Left cardiac atrium (tissue), 4 donors: ENCODE data around the gene GAREM2. TPM values are rescaled to one million over a fixed set of nuclear protein-coding genes. Genes with fewer than 3 reads are reported as not detected.

Source experiments
- ATAC-seq, 2 donors: fragments of 200-7000 bp; cut with Tn5 transposase; one replicate each; pipeline ENCODE4 v1.9.1; 2020; ENCODE audit warnings: mild to moderate bottlenecking in 2 of 2, moderate library complexity in 2 of 2
- DNase-seq: peaks from one replicate; pipeline ENCODE4 v3.0.0-alpha.2; 2020
- intact Hi-C, 2 donors: fragments of 100-400 bp; cut with DNase I; formaldehyde crosslinking; loops; one replicate each; pipeline versions ENCODE4 v1.14.1 to v1.15.1; 2022 to 2023
- total RNA-seq, 2 donors: library from RNA; stranded (reverse); fragmentation: NEBNext Ultra II Directional; extraction: Animal tissue kit (Norgen Biotek cat#: 25700); gene quantifications; one replicate each; pipeline ENCODE4 v1.2.1, GENCODE V29; 2021
- donor health status: DM: no; HTN: yes; CAD: no.
- donor health status: DM: no; HTN: yes; CAD: no; lungs with severe emphysema.
- donor health status: DM: yes; HTN: yes; CAD: no.
- donor health status: Dilated cardiomyopathy.

Gene GAREM2
- total RNA-seq, 2 donors from 2014 or later = 4.2 to 4.8 TPM

DNA sequence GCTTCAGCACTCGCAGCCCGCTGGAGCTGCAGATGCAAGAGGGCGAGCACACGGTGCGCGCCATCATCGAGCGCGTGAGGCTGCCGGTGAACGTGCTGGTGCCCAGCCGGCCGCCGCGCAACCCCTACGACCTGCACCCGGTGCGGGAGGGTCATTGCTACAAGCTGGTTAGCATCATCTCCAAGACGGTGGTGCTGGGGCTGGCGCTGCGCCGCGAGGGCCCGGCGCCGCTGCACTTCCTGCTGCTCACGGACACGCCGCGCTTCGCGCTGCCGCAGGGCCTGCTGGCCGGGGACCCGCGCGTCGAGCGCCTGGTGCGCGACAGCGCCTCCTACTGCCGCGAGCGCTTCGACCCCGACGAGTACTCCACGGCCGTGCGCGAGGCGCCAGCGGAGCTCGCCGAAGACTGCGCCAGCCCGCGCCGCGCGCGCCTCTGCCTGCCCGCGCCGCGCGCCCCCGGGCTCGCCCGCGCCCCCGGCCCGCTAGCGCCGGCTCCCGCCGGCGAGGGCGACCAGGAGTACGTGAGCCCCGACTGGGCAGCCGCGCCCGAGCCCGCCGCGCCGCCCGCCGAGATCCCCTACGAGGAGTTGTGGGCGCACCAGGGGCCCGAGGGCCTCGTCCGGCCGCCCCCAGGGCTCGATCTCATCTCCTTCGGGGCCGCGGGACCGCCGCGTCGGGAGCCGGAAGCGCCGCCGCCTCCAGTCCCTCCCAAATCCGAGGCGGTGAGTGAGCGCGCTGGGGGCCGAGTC lies 11.8 kb downstream of the GAREM2 start:
- ATAC-seq (peak; percentile 87 to 93), DNase-seq (peak; percentile 91)
- intact Hi-C loops = no loop called here

DNA sequence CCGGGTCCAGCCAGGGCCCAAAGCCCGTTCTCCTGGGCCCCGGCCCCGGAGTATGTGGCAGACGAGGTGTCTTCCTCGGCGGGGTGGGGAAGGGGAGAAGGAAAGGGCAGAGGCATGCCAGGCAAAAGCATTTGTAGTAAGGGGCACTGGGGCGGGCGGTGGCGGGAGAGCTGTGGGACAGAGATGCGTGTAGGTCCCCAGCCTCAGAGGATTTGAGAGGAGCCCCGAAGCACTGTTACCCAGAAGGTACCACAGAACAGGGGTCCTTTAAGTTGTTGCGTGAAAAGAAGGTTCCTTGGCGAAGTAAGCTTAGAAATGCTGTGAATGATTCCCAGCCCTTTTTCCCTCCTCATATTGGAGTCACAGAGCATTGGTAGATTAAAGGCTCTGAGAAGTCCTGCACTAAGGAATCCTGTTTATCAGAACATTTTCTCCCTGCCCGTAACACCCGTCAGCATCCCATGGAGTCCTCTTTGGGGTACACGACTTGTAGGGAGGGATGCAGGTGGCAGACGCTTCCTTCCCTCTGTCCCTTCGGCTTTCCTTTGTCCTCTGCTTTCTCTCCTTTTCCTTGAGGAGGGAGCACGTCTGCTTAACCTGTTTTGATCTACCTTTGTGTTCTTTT lies 12.5 kb downstream of the GAREM2 start:
- intact Hi-C loops = no loop called here
- ATAC-seq (no peak), DNase-seq (no peak)

DNA sequence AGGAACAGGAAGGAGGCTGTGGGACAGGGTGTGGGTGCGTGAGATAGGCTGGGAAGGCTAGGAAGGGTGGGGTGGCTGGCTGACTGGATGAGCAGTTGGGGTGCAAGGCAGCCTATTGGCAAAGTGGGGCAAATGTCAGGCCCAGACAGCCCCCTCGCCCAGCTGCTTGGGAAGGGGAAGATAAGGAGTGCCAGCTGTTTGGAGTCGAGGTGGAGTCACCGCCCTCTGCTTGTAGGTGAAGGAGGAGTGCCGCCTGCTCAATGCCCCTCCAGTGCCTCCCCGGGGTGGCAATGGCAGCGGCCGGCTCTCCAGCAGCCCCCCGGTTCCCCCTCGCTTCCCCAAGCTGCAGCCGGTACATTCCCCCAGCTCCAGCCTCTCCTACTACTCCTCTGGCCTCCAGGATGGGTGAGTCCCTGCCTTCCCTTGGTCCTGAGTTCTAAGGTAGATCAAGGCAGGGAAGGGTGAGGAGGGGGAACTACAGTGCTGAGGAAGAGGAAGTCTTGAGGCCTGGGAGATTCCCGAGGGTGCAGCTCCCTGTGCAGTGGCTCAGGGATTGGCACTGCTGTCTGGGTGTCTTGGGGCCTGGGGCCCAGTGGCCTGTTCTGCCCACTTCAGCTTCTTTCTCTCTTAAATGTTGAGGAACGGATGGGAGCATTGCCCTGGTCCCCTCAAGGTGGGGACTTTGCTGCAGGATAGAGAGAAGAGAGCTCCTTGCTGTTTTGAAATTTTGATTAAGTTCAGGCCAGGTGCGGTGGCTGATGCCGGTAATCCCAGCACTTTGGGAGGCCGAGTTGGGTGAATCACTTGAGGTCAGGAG lies 13.3 kb downstream of the GAREM2 start:
- ATAC-seq = no peak
- DNase-seq = no peak
- intact Hi-C loops = no loop called here

DNA sequence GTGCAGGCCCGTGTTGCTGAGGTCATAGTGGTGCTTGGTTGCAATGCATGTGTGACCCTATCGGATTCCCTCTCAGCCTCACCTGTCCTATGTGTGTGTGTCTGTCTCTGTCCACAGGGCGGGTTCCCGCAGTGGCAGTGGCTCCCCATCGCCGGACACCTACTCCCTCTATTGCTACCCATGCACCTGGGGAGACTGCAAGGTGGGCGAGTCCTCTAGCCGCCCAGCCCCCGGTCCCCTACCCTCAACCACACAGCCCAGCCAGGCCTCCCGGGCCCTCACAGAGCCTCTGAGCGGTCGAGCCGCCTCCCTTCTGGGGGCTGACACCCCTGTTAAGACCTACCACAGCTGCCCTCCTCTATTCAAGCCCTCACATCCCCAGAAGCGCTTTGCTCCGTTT lies 14.2 kb downstream of the GAREM2 start:
- ATAC-seq (no peak), DNase-seq (no peak)
- intact Hi-C loops = no loop called here

DNA sequence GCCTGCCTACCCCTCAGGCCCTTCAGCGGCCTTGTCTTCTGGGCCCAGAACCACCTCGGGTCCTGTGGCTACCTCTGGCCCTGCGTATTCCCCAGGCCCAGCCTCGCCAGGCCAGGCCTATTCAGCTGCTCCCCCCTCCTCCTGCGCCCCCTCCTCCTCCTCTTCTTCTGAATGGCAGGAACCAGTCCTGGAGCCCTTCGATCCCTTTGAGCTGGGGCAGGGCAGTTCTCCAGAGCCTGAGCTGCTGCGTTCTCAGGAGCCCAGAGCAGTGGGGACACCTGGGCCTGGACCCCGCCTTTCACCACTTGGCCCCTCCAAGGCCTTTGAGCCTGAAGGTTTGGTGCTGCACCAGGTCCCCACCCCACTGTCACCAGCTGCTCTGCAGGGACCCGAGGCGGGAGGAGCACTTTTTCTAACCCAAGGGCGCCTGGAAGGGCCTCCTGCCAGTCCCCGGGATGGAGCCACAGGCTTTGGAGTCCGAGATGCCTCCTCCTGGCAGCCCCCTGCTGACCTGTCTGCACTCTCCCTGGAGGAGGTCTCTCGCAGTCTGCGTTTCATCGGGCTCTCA lies 14.7 kb downstream of the GAREM2 start:
- no peak for ATAC-seq
- intact Hi-C loops = no loop called here
- no peak for DNase-seq

DNA sequence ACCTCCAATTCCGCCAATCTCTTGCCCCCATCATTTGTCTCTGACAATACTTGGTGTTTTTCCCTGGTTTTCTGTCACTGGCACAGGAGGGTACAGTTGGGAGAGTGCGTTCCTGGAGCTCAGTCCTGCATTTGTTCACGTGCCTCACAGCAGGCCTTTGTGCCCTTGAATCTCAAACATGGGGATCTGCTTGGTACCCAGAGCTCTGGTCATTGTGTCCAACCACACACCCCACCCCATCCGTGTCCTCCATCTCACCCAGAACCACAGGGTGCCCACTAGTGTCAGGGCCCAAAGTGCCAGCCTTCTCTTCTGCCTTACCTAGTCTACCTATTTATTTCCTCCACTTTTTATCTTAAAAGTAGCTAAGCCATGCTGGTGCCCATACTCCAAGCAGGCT lies 16.2 kb downstream of the GAREM2 start:
- no peak for DNase-seq
- intact Hi-C loops = no loop called here
- ATAC-seq = no peak

DNA sequence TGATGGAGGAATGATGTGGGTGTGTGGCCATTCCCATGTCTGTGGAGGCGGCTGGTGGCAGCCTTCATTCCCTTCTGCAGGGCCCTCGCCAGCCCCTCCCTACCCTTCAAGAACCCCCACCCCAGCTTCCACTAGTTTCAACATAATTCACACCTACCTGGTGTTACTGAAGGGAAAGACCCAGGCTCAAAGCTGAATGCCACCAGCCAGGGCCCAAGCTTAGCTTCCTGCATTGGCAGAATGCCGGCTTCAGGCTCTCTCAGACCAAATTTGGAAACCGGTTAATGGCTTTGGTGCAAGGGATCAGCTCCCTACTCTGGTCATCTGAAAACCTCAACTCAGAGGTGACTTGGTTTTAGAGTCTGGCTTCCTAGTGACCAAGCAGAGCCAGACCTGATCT lies 16.9 kb downstream of the GAREM2 start:
- DNase-seq (no peak), ATAC-seq (no peak)
- intact Hi-C loops = no loop called here

DNA sequence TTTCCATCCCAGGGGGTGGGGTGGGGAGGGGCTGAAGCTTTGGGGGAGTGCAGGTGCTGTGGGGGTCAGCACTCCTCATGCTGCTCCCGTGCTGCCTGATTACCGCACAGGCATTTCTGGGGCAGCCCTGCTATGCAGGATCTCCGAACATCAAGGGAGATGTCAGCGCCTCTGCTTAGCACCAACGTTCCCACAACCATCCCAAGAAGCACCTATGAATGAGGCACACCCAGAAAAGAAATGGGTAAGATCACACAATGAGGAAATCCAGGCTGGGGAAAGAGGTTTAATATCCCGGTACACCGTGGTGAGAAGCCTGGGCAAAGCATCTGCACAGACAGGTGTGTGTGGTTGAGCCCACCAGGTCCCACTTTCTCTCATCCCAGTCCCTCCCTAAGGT lies 17.5 kb downstream of the GAREM2 start:
- DNase-seq (no peak), ATAC-seq (no peak)
- intact Hi-C loops = no loop called here

DNA sequence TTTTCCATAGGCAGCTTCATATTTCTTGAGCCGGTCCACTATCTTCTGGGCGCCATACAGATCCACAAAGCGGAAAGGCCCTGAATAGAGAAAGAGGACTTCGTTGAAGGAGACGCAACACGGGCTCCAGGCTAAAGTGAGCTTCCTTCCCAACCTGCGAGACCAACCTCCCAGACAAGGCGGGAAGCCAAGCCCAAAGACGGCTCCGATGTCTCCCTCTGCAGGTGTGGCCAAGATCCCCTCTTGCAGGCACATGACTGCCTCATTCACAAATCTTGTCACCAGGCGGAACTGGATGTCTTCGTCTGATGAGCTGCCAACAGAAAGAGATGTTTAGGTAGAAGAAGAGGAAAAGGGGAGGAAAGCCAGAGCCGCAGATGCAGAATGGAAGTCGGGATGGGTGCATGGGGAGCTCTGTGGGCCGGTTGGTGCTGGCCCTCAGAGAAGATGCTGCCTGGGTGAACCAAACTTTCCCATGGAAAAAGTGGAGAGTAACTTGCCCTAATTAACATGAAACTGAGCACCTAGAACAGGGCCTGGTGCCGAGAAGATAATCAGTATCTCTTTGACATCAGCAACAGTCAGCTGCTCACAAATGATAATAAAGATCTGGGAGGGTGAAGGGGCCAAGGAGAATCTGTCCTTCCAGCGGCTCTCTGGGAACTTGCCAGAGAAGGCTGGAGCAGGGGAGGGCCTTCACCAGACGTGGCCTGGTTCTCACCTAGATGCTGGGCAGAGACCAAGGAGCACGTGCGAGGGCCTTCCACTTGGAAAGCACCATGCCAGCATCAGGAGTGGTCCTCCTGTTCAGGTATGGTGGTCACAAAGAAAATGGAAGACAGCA lies 18.6 kb downstream of the GAREM2 start:
- intact Hi-C loops = no loop called here
- ATAC-seq (no peak), DNase-seq (no peak)

DNA sequence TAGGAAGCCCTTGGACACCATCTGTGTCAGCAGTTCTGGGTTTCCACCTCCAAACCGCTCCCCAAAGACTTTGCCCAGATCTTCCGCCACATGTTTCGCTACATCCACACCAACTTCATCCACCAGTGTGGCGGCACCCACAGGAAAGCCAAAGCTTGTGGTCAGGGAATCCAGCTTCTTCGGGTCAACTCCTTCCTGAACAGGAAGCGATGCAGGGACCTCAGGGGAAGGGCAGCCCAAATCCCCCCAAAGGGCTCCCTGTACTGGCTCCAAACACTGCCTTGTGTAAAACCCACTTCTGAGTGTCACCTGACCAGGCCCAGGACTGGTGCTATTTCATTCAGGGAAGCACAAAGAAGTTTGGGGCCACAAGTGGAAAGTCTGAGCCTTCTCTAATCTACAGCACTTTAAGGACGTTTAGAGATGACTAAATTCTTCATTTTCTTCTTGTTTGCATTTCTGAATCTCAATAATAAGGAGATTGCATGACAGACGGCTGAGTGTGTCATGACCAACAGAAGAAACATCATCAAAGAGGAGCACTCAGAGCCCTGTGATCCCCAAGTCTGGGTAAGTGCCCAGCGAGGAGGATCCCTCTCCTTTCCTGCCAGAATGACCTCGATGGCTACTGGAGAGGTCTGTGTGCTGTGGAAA lies 20.8 kb downstream of the GAREM2 start:
- no peak for ATAC-seq
- intact Hi-C loops = no loop called here
- DNase-seq = no peak

DNA sequence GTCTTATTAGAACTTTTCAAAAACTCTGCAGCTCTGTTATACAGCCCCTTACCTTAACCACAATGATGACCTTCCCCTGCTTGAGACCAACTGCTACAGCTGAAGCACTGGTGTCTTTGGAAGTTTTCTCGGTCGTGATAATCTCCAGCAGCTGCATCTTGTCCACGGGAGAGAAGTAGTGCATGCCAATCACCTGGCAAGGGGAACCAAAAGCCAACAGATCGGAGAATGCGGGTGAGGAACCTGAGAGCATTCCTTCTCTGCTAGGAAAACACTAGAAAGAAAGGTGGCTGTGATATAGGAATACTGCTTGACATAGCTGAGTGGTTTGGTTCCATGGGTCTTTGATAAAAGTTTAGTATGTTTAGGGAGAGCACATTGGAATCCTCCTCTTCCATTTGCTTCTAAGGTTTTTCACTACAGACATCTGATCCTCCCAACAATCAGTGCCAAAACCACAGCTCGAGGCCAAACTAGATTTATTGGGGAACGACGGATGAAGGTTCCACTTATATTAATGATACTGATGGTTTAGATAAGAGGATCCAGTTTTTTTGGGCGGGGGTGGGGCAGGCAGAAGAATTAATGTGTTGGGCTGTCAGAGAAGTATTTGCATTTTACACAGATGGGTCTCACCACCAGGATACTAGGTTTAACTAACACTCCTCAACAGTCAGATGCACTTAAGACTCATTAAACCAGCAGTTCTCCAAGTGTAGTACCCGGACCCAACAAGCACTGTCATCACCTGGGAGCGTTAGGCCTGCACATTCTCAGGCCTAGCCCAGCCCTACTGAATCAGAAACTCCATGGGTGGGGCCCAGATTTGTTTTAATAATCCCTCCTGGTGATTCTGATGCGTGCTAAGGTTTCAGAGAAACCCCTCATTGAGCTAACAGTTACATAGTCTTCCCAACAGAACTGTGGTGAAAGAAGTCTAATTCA lies 22.4 kb downstream of the GAREM2 start:
- intact Hi-C loops = no loop called here
- ATAC-seq (no peak), DNase-seq (no peak)

DNA sequence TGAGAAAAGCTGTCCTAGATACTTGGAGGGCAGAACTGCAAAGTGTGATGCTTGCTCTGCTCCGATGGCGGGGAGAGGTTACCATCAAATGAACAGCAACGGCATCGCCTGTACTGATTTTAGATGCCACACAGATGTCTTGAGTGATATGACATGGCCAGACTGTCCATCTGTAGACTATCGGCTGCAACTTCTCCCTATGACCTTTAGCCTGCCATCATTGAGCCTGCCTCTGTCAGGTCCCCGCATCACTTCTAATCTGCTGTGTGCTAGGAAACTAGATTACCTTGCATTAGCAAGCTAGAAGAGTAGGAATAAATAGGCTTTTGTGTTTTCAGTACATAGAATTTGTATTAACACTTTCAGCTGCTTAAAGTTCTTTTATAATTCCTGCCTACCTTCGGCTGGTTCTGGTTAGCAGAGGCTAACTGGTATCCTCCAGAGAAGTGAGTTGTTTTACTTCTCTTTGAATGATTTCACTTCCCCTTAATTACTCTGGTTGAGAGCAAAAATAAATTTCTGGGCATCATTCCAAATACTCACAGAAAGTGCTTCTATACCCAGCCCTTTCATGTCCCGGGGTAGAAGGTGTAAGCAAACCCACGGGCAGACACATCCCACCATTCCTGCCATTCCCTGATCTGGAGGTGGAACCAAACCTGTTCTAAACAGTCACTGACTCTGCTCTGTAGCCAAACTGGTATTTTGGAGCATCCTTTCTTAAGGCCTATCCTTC lies 24.0 kb downstream of the GAREM2 start:
- ATAC-seq = peak in 1 of 2 donors; percentile 32
- no peak for DNase-seq
- intact Hi-C loops = no loop called here

DNA sequence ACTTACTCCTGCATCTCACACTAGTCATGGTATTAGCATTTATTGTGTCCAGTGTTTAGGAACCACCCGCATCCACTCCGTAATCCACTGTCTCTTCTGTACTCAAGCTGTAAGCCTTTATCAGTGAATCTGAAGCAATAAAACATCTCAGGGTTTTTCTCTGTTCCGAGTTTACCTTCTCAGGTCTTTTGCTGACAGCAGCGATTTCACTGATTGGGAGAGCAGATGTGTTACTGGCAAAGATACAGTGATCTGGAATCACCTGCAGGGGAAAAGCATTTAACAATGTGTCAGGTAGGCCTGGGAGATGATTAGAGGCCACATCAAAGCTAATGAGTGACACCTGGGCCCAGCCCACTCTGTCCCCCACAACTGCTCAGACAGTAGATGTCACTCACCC lies 24.6 kb downstream of the GAREM2 start:
- intact Hi-C loops = no loop called here
- no peak for ATAC-seq
- no peak for DNase-seq

DNA sequence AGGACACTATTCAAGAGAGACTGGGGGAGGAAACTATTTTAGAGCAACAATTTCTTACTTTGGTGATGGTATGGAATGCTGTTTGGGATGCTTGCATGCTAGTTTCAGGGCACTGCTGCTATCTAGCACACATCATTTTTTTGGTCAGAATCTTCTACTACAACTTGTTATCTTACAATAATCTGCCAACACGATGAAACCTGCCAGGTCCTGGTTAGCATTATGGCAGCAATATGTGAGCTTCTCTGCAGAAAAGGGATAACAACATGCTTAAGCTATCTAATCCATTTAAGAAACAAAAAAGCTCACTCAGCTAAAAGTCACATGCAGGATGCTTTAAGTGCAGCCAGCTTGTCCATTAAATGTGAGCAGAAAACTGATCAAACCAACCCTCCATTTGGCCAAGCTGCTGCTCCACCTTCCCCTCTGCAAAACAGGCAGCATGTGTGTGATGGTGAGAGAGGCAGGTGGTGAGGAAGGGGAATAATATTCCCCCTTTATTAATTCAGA lies 30.1 kb downstream of the GAREM2 start:
- intact Hi-C loops = no loop called here
- no peak for DNase-seq
- ATAC-seq = no peak

DNA sequence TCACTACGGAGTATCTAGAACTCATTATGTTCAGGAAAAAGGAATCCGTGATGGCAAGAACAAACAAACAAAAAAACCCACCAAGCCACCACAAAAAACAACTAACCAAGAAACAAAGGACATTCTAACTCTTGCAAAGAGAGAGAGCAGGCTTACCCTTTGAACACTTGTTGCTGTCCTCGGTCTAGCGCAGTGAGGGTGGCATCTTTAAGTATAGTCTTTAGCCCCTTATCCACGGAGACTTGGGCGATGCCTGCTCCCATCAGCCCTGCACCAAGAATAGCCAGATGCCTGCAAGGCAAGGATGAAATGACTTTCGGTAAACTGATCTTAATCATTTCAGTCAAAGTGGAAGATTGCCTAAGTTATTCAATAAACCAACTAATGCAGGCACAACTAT lies 31.0 kb downstream of the GAREM2 start:
- intact Hi-C loops = no loop called here
- ATAC-seq = no peak
- DNase-seq = no peak

DNA sequence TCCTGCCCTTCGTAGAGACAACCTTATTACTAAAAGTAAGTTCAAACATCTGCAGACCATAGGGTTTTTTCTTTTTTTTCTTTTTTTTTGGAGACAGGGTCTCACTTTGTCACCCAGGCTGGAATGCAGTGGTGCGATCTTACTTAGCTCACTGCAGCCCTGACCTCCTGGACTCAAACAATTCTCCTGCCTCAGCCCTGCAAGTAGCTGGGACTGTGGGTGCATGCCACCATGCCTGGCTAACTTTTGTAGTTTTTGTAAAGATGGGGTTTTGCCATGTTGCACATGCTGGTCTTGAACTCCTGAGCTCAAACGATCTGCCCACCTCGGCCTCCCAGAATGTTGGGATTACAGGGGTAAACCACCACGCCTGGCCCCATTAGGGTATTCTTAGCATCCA lies 39.1 kb downstream of the GAREM2 start:
- intact Hi-C loops = no loop called here
- DNase-seq (no peak), ATAC-seq (no peak)

DNA sequence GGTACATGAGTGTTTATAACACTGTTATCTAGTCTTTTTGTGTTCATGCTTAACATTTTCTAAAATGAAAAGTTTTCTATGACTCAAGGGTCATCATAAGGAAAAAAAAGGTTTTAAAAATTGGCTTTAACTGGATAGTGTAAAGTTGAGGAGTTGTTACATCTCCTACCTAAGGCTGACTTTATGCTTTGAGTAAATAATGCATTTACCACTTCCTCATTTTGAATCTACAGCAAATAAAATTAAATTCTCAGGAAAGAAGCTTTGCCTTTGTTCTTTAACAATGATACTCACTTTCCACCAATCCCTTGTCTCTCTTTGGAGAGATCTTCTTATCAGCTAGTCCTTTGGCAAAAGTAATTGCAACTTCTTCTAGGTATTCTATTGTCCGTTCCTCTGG lies 41.9 kb downstream of the GAREM2 start:
- ATAC-seq (no peak), DNase-seq (no peak)
- intact Hi-C loops = no loop called here
